B cell (primary cell): ENCODE measurements around the gene USH1C. TPM values are rescaled to one million over a fixed set of nuclear protein-coding genes. Genes with fewer than 3 reads are reported as not detected.

Source experiments
- ATAC-seq: fragments of 200-7000 bp; cut with Tn5 transposase; one replicate; pipeline ENCODE4 v1.10.0; 2021; ENCODE audit warnings: low read depth, mild to moderate bottlenecking, moderate number of reproducible peaks, moderate library complexity
- CTCF ChIA-PET: fragments of 350-600 bp; sonication (Branson Sonifier 250); formaldehyde crosslinking; loops from one replicate; lab custom pipeline; 2021; ENCODE audit warnings: antibody characterized with exemption, inconsistent platforms; lab: Charles Lee
- POLR2A ChIA-PET: fragments of 350-600 bp; sonication (Branson Sonifier 250); formaldehyde crosslinking; loops from one replicate; lab custom pipeline; 2021; ENCODE audit warnings: antibody characterized with exemption; lab: Charles Lee
- DNase-seq: peaks from one replicate; pipeline ENCODE4 v3.0.0; 2013
- H2AFZ ChIP-seq: 2 replicates; pipeline ENCODE4 v1.6.1; 2012; ENCODE audit warnings: mild to moderate bottlenecking, low read depth, low read length; ENCODE audit not compliant: insufficient read depth, poor library complexity, severe bottlenecking
- H3K27ac ChIP-seq, 2 donors: 1 replicate in 1 of 2; 2 replicates in 1 of 2; pipeline ENCODE4 v1.5.1; 2012 to 2013; ENCODE audit warnings: low read length in 2 of 2, mild to moderate bottlenecking in 2 of 2, moderate library complexity in 1 of 2
- H3K27me3 ChIP-seq, 4 experiments: fragments of 200-600 bp in 1 of 4; sonication (generic) in 1 of 4; replicated peaks in 1 of 4; 1 replicate in 2 of 4; 2 replicates in 2 of 4; pipeline versions ENCODE4 v1.6.1 to v1.7.0; 2013 to 2016; ENCODE audit warnings: low read length in 3 of 4, mild to moderate bottlenecking in 2 of 4, mixed read lengths in 1 of 4, moderate library complexity in 1 of 4; ENCODE audit not compliant: insufficient read depth in 4 of 4, control insufficient read depth in 3 of 4; ENCODE audit errors: control extremely low read depth in 1 of 4
- H3K36me3 ChIP-seq, 2 experiments: replicated peaks in 1 of 2; 1 replicate in 1 of 2; 2 replicates in 1 of 2; pipeline versions ENCODE4 v1.6.1 to v1.7.1; 2013; ENCODE audit warnings: low read length in 1 of 2; ENCODE audit not compliant: insufficient read depth in 2 of 2, control insufficient read depth in 1 of 2; ENCODE audit errors: control extremely low read depth in 1 of 2, extremely low read depth in 1 of 2
- H3K4me1 ChIP-seq, 2 donors: fragments of 200-600 bp in 1 of 2; sonication (generic) in 1 of 2; 1 replicate in 1 of 2; 2 replicates in 1 of 2; pipeline versions ENCODE4 v1.5.1 to v1.6.1; 2013 to 2017; ENCODE audit warnings: low read length in 2 of 2; ENCODE audit not compliant: control insufficient read depth in 2 of 2, insufficient read depth in 2 of 2
- H3K4me2 ChIP-seq: replicated peaks from 2 replicates; pipeline ENCODE3; 2012; ENCODE audit warnings: mild to moderate bottlenecking, low read depth, low read length; ENCODE audit not compliant: poor library complexity, severe bottlenecking
- H3K4me3 ChIP-seq, 5 experiments: fragments of 200-600 bp in 1 of 5; sonication (generic) in 1 of 5; 1 replicate in 3 of 5; 2 replicates in 2 of 5; pipeline versions ENCODE4 v1.5.1 to v1.7.0; 2011 to 2016; ENCODE audit warnings: low read length in 4 of 5, mild to moderate bottlenecking in 4 of 5, low read depth in 2 of 5, control low read depth in 1 of 5, moderate library complexity in 1 of 5; ENCODE audit not compliant: insufficient read depth in 1 of 5; ENCODE audit errors: control extremely low read depth in 1 of 5, extremely low read depth in 1 of 5
- H3K79me2 ChIP-seq: fragments of 200-600 bp; sonication (generic); one replicate; pipeline ENCODE4 v1.6.0; 2016; ENCODE audit warnings: low read length; ENCODE audit not compliant: control insufficient read depth, insufficient read depth
- H3K9ac ChIP-seq: fragments of 200-600 bp; sonication (generic); 2 replicates; pipeline ENCODE4 v1.6.1; 2017; ENCODE audit warnings: mild to moderate bottlenecking, low read length, moderate library complexity
- H3K9me3 ChIP-seq, 3 donors: one replicate each; pipeline versions ENCODE4 v1.6.1 to v1.7.1; 2013; ENCODE audit warnings: low read length in 2 of 3; ENCODE audit not compliant: control insufficient read depth in 2 of 3, insufficient read depth in 1 of 3; ENCODE audit errors: control extremely low read depth in 1 of 3
- H4K20me1 ChIP-seq: 2 replicates; pipeline ENCODE4 v1.6.0; 2012; ENCODE audit warnings: mild to moderate bottlenecking, low read length; ENCODE audit not compliant: insufficient read depth, control insufficient read depth, poor library complexity, severe bottlenecking
- H3K27ac Mint-ChIP-seq: one replicate; pipeline ENCODE4 v1.8.0; 2021; ENCODE audit warnings: mixed read lengths
- H3K27me3 Mint-ChIP-seq: one replicate; pipeline ENCODE4 v1.8.0; 2021; ENCODE audit warnings: mixed read lengths
- H3K4me1 Mint-ChIP-seq: one replicate; pipeline ENCODE4 v1.8.0; 2021; ENCODE audit warnings: mixed read lengths
- H3K4me3 Mint-ChIP-seq: one replicate; pipeline ENCODE4 v1.8.0; 2021; ENCODE audit warnings: mixed read lengths
- H3K9me3 Mint-ChIP-seq: one replicate; pipeline ENCODE4 v1.8.0; 2022; ENCODE audit warnings: mixed read lengths; ENCODE audit not compliant: insufficient read depth
- CTCF ChIP-seq: fragments of 200-600 bp; IDR thresholded peaks from one replicate; pipeline ENCODE4 v1.8.0; 2022; ENCODE audit warnings: antibody characterized with exemption, mild to moderate bottlenecking
- EZH2 ChIP-seq: IDR thresholded peaks from 2 replicates; pipeline ENCODE4 v1.6.1; 2012; ENCODE audit warnings: borderline replicate concordance, low read depth, mild to moderate bottlenecking, moderate library complexity, low read length; ENCODE audit not compliant: insufficient read depth, poor library complexity, severe bottlenecking
- WGBS: methylation state at CpG from one replicate; pipeline ENCODE4 v1.1.5; 2013; ENCODE audit warnings: missing lambda C conversion rate; ENCODE audit not compliant: insufficient coverage; 5-methylcytosine and 5-hydroxymethylcytosine counted together
- intact Hi-C: fragments of 100-400 bp; cut with micrococcal nuclease; formaldehyde crosslinking; loops from one replicate; pipeline ENCODE4 v1.10.0; 2022
- polyA plus RNA-seq: library from polyadenylated mRNA; depleted of rRNA; stranded (reverse); fragments of >200 nt; gene quantifications from 2 replicates; pipeline ENCODE4 v1.2.3, GENCODE V29; 2012
- total RNA-seq, 2 donors: library from RNA; stranded (reverse); fragments of 120-200 nt in 1 of 2; gene quantifications; 1 replicate in 1 of 2; 2 replicates in 1 of 2; pipeline versions ENCODE4 v1.2.3 to v1.2.4, GENCODE V29; 2013 to 2022

The USH1C gene
- total and polyA plus RNA-seq, 2 donors (not counting 1 experiment from before 2014, with no cell fraction given): not detected

GRCh38 chr11:17560281-17561110 is 16.3 kb upstream of the USH1C start:
- Histone ChIP-seq H3K4me1 (no peaks in the 10 kb centered on the region), H3K79me2 (no peaks in the 10 kb centered on the region), H4K20me1 (no peaks in the 10 kb centered on the region), H3K27me3 (no peaks in the 10 kb centered on the region), H3K36me3 (no peaks in the 10 kb centered on the region), H3K4me3 (no peak overlapping the region), H2AFZ (no peak overlapping the region), H3K9ac (no peak overlapping the region), H3K4me2 (no peak overlapping the region), H3K9me3 (no peaks in the 10 kb centered on the region), H3K27ac (no peak overlapping the region)
- ATAC-seq (no peak), DNase-seq (no peak)
- no peak overlapping the region for H3K4me3 Mint-ChIP-seq
- H3K9me3 Mint-ChIP-seq: no peaks in the 10 kb centered on the region
- 84% methylated on average over 12 of the region's 12 CpGs for WGBS
- H3K27me3 Mint-ChIP-seq: peaks cover 20% of the 10 kb centered on the region
- POLR2A ChIA-PET: no interaction called here
- CTCF ChIA-PET: no interaction called here
- intact Hi-C loops: loop anchor here (10.0 kb wide), 1 partner anchor 64 kb away; no protein-coding TSS in a partner anchor
- H3K4me1 Mint-ChIP-seq: no peaks in the 10 kb centered on the region
- no peak overlapping the region for H3K27ac Mint-ChIP-seq
- TF ChIP-seq EZH2 (no peak), CTCF (no peak)
